HFFc6 (cell line): Measurements from ENCODE around the gene PTBP1. TPM values are rescaled to one million over a fixed set of nuclear protein-coding genes. Genes with fewer than 3 reads are reported as not detected.
A peak's percentile ranks its signal among the peaks of the same experiment; 100 is the strongest.
"Not testable (repeated sequence)": the region's sequence is repeated elsewhere in the genome, so short reads cannot be mapped to it uniquely, and the experiment has no call there.

Experiments
- DNase-seq: peaks from one replicate; pipeline ENCODE4 v3.0.0-alpha.2; 2018
- H3K27ac Mint-ChIP-seq: 2 replicates; pipeline ENCODE4 v1.8.0; 2020; ENCODE audit warnings: mild to moderate bottlenecking, mixed read lengths
- H3K27me3 Mint-ChIP-seq: 2 replicates; pipeline ENCODE4 v1.8.0; 2021; ENCODE audit warnings: mild to moderate bottlenecking, moderate library complexity, mixed read lengths; ENCODE audit not compliant: insufficient read depth
- H3K36me3 Mint-ChIP-seq: 2 replicates; pipeline ENCODE4 v1.8.0; 2021; ENCODE audit warnings: low read depth, mixed read lengths
- H3K4me1 Mint-ChIP-seq: 2 replicates; pipeline ENCODE4 v1.8.0; 2020; ENCODE audit warnings: low read depth, mixed read lengths
- H3K4me3 Mint-ChIP-seq: 2 replicates; pipeline ENCODE4 v1.8.0; 2020; ENCODE audit warnings: mild to moderate bottlenecking, moderate library complexity, mixed read lengths
- H3K9me3 Mint-ChIP-seq: 2 replicates; pipeline ENCODE4 v1.8.0; 2020; ENCODE audit warnings: mild to moderate bottlenecking, mixed read lengths
- total RNA-seq, 6 experiments: library from RNA; stranded (reverse); fragmentation: NEBNext Ultra II Directional; extraction: Animal tissue kit (Norgen Biotek cat#: 25700); gene quantifications; 2 replicates in 1 of 6; 3 replicates in 5 of 6; pipeline ENCODE4 v1.2.3, GENCODE V29; 2021
- TF ChIP-seq, protein P1 (sequence below): fragments of 200-600 bp; sonication (generic); IDR thresholded peaks from 2 replicates; pipeline ENCODE4 v1.5.0; 2021; ENCODE audit warnings: antibody characterized with exemption, mild to moderate bottlenecking

PTBP1 gene
- total RNA-seq, 6 experiments from 2014 or later = 307 to 421 (median 380) TPM

DNA sequence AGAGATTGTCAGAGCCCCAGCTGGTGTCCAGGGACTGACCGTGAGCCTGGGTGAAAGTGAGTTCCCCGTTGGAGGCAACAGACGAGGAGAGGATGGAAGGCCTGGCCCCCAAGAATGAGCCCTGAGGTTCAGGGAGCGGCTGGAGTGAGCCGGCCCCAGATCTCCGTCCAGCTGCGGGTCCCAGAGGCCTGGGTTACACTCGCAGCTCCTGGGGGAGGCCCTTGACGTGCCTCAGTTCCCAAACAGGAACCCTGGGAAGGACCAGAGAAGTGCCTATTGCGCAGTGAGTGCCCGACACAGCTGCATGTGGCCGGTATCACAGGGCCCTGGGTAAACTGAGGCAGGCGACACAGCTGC lies 53.7 kb downstream of the PTBP1 start:
- Mint-ChIP-seq H3K27me3 (peaks cover 8% of the 10 kb centered on the region), H3K4me3 (no peak overlapping the region), H3K27ac (peak overlapping the region; percentile 54), H3K4me1 (no peaks in the 10 kb centered on the region), H3K36me3 (no peaks in the 10 kb centered on the region), H3K9me3 (no peaks in the 10 kb centered on the region)
- TF ChIP-seq, protein P1, sequence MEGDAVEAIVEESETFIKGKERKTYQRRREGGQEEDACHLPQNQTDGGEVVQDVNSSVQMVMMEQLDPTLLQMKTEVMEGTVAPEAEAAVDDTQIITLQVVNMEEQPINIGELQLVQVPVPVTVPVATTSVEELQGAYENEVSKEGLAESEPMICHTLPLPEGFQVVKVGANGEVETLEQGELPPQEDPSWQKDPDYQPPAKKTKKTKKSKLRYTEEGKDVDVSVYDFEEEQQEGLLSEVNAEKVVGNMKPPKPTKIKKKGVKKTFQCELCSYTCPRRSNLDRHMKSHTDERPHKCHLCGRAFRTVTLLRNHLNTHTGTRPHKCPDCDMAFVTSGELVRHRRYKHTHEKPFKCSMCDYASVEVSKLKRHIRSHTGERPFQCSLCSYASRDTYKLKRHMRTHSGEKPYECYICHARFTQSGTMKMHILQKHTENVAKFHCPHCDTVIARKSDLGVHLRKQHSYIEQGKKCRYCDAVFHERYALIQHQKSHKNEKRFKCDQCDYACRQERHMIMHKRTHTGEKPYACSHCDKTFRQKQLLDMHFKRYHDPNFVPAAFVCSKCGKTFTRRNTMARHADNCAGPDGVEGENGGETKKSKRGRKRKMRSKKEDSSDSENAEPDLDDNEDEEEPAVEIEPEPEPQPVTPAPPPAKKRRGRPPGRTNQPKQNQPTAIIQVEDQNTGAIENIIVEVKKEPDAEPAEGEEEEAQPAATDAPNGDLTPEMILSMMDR = no peak
- DNase-seq = no peak

DNA sequence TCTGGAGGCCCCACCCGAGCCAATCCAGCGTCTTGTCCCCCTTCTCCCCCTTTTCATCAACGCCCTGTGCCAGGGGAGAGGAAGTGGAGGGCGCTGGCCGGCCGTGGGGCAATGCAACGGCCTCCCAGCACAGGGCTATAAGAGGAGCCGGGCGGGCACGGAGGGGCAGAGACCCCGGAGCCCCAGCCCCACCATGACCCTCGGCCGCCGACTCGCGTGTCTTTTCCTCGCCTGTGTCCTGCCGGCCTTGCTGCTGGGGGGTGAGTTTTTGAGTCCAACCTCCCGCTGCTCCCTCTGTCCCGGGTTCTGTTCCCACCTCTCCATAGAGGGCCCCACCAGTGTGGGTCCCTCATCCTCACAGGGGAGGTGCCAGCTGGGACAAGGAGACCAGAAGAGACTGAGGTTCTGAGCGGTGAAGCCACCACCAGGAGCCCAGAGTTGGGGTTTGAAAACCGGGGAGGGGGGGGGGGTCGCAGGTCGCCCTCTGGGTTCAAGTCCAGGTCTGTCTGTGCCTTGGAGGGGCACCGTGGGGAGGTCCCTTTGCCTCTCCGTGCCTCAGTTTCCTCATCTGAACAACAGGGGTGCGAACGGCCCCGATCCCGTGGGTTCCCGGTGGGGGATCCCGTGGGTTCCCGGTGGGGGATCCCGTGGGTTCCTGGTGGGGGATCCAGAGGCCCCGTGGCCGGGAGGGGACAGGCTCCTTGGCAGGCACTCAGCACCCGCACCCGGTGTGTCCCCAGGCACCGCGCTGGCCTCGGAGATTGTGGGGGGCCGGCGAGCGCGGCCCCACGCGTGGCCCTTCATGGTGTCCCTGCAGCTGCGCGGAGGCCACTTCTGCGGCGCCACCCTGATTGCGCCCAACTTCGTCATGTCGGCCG lies 55.1 kb downstream of the PTBP1 start, which contains the start of gene ELANE:
TSS of gene ELANE (plus strand) at position 168 of the 878 bp plus-strand sequence. CDS start at position 194, 26 bp downstream.
- H3K27me3 Mint-ChIP-seq = peaks cover under 1% of the 10 kb centered on the region; the same call in 1 of the 2 replicates
- DNase-seq = no peak
- H3K9me3 Mint-ChIP-seq = no peaks in the 10 kb centered on the region

DNA sequence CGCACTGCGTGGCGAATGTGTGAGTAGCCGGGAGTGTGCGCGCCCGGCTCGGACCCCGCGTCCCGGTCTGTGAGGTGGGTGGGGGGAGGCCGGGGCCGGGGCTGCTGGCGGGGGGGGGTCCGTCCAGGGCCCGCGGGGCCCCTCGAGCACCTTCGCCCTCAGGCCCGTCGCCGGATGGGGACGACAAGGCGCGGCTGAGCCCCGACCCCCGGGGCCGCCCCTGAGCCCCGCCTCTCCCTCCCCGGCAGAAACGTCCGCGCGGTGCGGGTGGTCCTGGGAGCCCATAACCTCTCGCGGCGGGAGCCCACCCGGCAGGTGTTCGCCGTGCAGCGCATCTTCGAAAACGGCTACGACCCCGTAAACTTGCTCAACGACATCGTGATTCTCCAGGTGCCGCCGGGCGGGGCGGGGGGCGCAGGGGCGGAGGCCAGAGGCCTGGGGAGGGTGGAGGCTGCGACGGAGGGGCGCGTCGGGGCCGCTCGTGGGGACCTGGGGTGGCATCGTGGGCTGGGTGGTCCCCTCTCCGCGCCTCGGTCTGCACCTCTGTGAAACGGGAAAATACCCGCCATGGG lies 55.8 kb downstream of the PTBP1 start:
- no peaks in the 10 kb centered on the region for H3K4me1 Mint-ChIP-seq

More for the DNA sequence above, 55.1 kb downstream of the PTBP1 start, which contains the start of gene ELANE:
- Mint-ChIP-seq H3K36me3 (no peaks in the 10 kb centered on the region), H3K4me3 (no peak within 1 kb of the TSS), H3K27ac (no peak within 1 kb of the TSS; the same call in 1 of the 2 replicates), H3K4me1 (no peaks in the 10 kb centered on the region)
- TF ChIP-seq, protein P1 = no peak

DNA sequence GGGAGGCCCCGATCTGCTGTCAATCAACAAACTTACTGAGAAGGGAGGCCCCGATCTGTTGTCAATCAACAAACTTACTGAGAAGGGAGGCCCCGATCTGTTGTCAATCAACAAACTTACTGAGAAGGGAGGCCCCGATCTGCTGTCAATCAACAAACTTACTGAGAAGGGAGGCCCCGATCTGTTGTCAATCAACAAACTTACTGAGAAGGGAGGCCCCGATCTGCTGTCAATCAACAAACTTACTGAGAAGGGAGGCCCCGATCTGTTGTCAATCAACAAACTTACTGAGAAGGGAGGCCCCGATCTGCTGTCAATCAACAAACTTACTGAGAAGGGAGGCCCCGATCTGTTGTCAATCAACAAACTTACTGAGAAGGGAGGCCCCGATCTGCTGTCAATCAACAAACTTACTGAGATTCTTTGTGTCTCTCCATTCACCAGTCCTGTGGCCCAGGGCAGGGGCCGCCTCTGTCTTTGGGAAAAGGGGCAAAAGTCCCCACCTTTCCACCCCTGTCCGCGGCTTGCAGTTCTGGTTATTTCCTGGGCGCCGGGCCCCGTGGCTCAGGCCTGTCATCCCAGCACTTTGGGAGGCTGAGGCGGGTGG lies 56.5 kb downstream of the PTBP1 start:
- not testable (repeated sequence) for DNase-seq, H3K4me3 Mint-ChIP-seq, H3K4me1 Mint-ChIP-seq, H3K36me3 Mint-ChIP-seq, H3K9me3 Mint-ChIP-seq, H3K27ac Mint-ChIP-seq, H3K27me3 Mint-ChIP-seq

More for the DNA sequence above, 55.8 kb downstream of the PTBP1 start:
- no peaks in the 10 kb centered on the region for H3K9me3 Mint-ChIP-seq
- H3K27ac Mint-ChIP-seq = no peak overlapping the region
- H3K4me3 Mint-ChIP-seq = no peak overlapping the region
- TF ChIP-seq, protein P1 = no peak
- H3K27me3 Mint-ChIP-seq = no peaks in the 10 kb centered on the region; the same call in 1 of the 2 replicates
- DNase-seq = no peak
- no peaks in the 10 kb centered on the region for H3K36me3 Mint-ChIP-seq

DNA sequence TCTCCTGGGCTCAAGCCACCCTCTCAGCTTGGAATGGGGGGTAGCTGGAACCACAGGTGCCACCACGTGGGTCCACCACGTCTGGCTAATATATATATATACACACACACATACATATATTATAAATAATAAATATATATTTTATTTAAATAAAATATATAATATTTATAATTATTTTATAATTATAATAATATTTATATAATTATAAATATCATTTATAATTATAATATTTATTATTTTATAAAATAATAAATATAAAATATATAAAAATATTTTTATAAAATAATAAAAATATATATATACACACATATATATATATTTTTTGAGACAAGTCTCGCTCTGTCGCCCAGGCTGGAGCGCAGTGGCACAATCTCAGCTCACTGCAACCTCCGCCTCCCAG lies 57.3 kb downstream of the PTBP1 start:
- TF ChIP-seq, protein P1 = no peak
- no peaks in the 10 kb centered on the region for H3K4me1 Mint-ChIP-seq
- H3K36me3 Mint-ChIP-seq = no peaks in the 10 kb centered on the region
- DNase-seq = no peak
- H3K9me3 Mint-ChIP-seq = no peaks in the 10 kb centered on the region
- peaks cover 4% of the 10 kb centered on the region; the same call in 1 of the 2 replicates for H3K27me3 Mint-ChIP-seq
- H3K4me3 Mint-ChIP-seq = no peak overlapping the region
- no peak overlapping the region for H3K27ac Mint-ChIP-seq
